GM18519 (cell line): ENCODE measurements around the gene HERC4.
"Not testable (repeated sequence)": the region's sequence is repeated elsewhere in the genome, so short reads cannot be mapped to it uniquely, and the experiment has no call there.

ENCODE experiments used
- ATAC-seq: cut with Tn5 transposase; IDR thresholded peaks from one replicate; pipeline ENCODE4 v1.9.1; 2021; ENCODE audit warnings: mild to moderate bottlenecking, moderate library complexity; ENCODE audit not compliant: unreplicated experiment, low FRiP score

Gene HERC4

GRCh38 chr10:68052463-68052862 is 22.6 kb downstream of the HERC4 start:
- ATAC-seq: no peak

- ATAC-seq: no peak
Observed at GRCh38 chr10:68049289-68050078, 25.6 kb downstream of the HERC4 start.

GRCh38 chr10:68047554-68048327 is 27.3 kb downstream of the HERC4 start:
- no peak for ATAC-seq

- no peak for ATAC-seq
Observed at GRCh38 chr10:68047122-68047521, 28.0 kb downstream of the HERC4 start.

GRCh38 chr10:68046642-68047041 is 28.4 kb downstream of the HERC4 start:
- ATAC-seq: no peak

GRCh38 chr10:68043030-68043429 is 32.1 kb downstream of the HERC4 start:
- ATAC-seq: no peak

GRCh38 chr10:68032113-68032512 is 43.0 kb downstream of the HERC4 start:
- ATAC-seq: no peak

- no peak for ATAC-seq
Observed at GRCh38 chr10:68027429-68027828, 47.7 kb downstream of the HERC4 start.

GRCh38 chr10:68023292-68023691 is 51.8 kb downstream of the HERC4 start:
- no peak for ATAC-seq

GRCh38 chr10:68022324-68022723 is 52.8 kb downstream of the HERC4 start:
- not testable (repeated sequence) for ATAC-seq

- ATAC-seq: not testable (repeated sequence)
Observed at GRCh38 chr10:68016519-68016918, 58.6 kb downstream of the HERC4 start.

- ATAC-seq: no peak
Observed at GRCh38 chr10:68010426-68010940, 64.6 kb downstream of the HERC4 start.

- no peak for ATAC-seq
Observed at GRCh38 chr10:68007356-68007755, 67.7 kb downstream of the HERC4 start.

- no peak for ATAC-seq
Observed at GRCh38 chr10:68001539-68001938, 73.5 kb downstream of the HERC4 start.

GRCh38 chr10:68001000-68001399 is 74.1 kb downstream of the HERC4 start:
- no peak for ATAC-seq

- ATAC-seq: no peak
Observed at GRCh38 chr10:67990093-67990492, 85.0 kb downstream of the HERC4 start.

- no peak for ATAC-seq
Observed at GRCh38 chr10:67988606-67989005, 86.5 kb downstream of the HERC4 start.

- ATAC-seq: not testable (repeated sequence)
Observed at GRCh38 chr10:67982603-67983002, 92.5 kb downstream of the HERC4 start.

- no peak for ATAC-seq
Observed at GRCh38 chr10:67978749-67979148, 96.3 kb downstream of the HERC4 start.

- no peak for ATAC-seq
Observed at GRCh38 chr10:67977251-67977650, 97.8 kb downstream of the HERC4 start.
